RWPE2 (cell line): ENCODE results near the gene FAM118A.

ENCODE experiments used
- ATAC-seq: fragments of 200-7000 bp; cut with Tn5 transposase; 3 replicates; pipeline ENCODE4 v1.9.1; 2021; ENCODE audit warnings: low read depth
- DNase-seq: peaks from one replicate; pipeline ENCODE4 v3.0.0-alpha.2; 2020; ENCODE audit warnings: low spot score
- H3K27ac ChIP-seq: fragments of 450-650 bp; 2 replicates; pipeline ENCODE4 v1.5.1; 2017; ENCODE audit warnings: mild to moderate bottlenecking; ENCODE audit not compliant: poor library complexity, severe bottlenecking
- H3K27me3 ChIP-seq: fragments of 250-450 bp; sonication (Bioruptor Pico); 2 replicates; pipeline ENCODE4 v1.5.1; 2021; ENCODE audit warnings: mild to moderate bottlenecking, moderate library complexity; ENCODE audit not compliant: insufficient read depth, poor library complexity, severe bottlenecking
- H3K36me3 ChIP-seq: fragments of 250-450 bp; sonication (Bioruptor Pico); 2 replicates; pipeline ENCODE4 v1.5.1; 2020; ENCODE audit warnings: low read depth, mild to moderate bottlenecking, moderate library complexity
- H3K4me1 ChIP-seq: fragments of 250-450 bp; sonication (Bioruptor Pico); 2 replicates; pipeline ENCODE4 v1.5.1; 2021; ENCODE audit warnings: mild to moderate bottlenecking, moderate library complexity; ENCODE audit not compliant: insufficient read depth, poor library complexity, severe bottlenecking
- H3K4me3 ChIP-seq: fragments of 250-450 bp; sonication (Bioruptor Pico); 2 replicates; pipeline ENCODE4 v1.5.1; 2021; ENCODE audit warnings: mild to moderate bottlenecking, moderate library complexity; ENCODE audit not compliant: severe bottlenecking
- H3K9me3 ChIP-seq: fragments of 250-450 bp; sonication (Bioruptor Pico); 2 replicates; pipeline ENCODE4 v1.5.1; 2021; ENCODE audit warnings: mild to moderate bottlenecking, moderate library complexity; ENCODE audit not compliant: severe bottlenecking
- CTCF ChIP-seq: fragments of 450-650 bp; IDR thresholded peaks from one replicate; pipeline ENCODE4 v1.5.1; 2017; ENCODE audit warnings: mild to moderate bottlenecking, moderate library complexity; ENCODE audit not compliant: poor library complexity, severe bottlenecking

The FAM118A gene

GRCh38 chr22:45295492-45295891, 14.2 kb upstream of the FAM118A start:
- TF ChIP-seq CTCF: no peak
- H3K36me3 ChIP-seq: no peaks in the 10 kb centered on the region
- H3K27me3 ChIP-seq: no peaks in the 10 kb centered on the region
- no peak overlapping the region for H3K27ac ChIP-seq
- no peaks in the 10 kb centered on the region for H3K9me3 ChIP-seq
- DNase-seq: no peak
- no peak overlapping the region for H3K4me3 ChIP-seq
- no peak for ATAC-seq
- no peaks in the 10 kb centered on the region for H3K4me1 ChIP-seq

DNA sequence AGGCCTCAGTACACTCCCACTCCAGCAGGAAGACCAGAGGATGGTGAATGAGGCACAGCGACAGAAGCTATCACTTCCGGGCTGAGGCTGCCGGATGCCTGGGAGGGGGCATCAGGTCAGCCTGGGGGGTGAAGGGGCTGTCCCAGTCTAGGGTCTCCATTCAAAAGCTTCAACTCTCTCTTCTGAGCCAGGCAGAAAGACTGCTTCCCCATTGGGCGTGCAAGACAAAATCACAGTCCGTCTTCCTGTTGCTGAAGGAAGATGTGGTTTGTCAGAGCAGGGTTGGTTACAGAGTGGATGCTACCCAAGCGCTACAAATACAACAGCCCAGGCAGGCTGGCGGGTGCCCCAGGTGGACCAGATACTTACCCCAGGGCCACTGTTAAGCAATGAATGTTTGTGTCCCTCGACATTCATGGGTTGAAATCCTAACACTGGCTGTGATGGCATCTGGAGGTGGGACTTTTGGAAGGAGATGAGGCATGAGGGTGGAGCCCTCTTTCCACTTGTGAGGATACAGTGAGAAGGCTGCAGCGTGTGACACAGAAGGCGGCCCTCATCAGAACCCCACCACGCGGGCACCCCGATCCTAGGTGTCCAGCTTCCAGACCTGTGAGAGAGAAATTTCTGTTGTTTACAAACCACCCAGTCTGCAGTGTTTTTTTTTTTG, 13.0 kb upstream of the FAM118A start:
- no peaks in the 10 kb centered on the region for H3K36me3 ChIP-seq
- no peaks in the 10 kb centered on the region for H3K27me3 ChIP-seq
- no peak for ATAC-seq
- no peaks in the 10 kb centered on the region for H3K4me1 ChIP-seq
- H3K9me3 ChIP-seq: no peaks in the 10 kb centered on the region
- TF ChIP-seq CTCF: no peak
- H3K27ac ChIP-seq: no peak overlapping the region
- H3K4me3 ChIP-seq: no peak overlapping the region
- no peak for DNase-seq

GRCh38 chr22:45298934-45299505, 10.7 kb upstream of the FAM118A start:
- no peak for ATAC-seq
- Histone ChIP-seq H3K9me3 (no peaks in the 10 kb centered on the region), H3K36me3 (no peaks in the 10 kb centered on the region), H3K4me3 (no peak overlapping the region), H3K4me1 (peaks cover 3% of the 10 kb centered on the region), H3K27me3 (no peaks in the 10 kb centered on the region), H3K27ac (no peak overlapping the region)
- TF ChIP-seq CTCF: no peak
- no peak for DNase-seq

DNA sequence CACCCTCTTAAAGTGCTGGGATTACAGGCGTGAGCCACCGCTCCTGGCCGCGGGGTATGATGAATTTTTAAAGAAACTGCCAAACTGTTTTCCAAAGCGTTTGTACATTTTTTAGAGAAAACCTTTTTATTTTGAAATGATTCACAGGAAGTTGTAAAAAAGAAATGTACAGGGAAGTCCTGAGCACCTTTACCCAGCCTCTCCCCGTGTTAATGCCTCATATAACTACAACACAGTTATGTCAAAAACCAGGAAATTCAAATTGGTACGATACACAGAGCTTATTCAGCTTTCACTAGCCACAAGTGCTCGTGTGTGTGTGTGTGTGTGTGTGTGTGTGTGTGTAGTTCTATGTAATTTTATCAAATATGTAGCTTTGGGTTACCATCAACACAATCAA, 7.0 kb upstream of the FAM118A start:
- H3K9me3 ChIP-seq: no peaks in the 10 kb centered on the region
- TF ChIP-seq CTCF: no peak
- ATAC-seq: peak; percentile 78
- no peak for DNase-seq
- H3K36me3 ChIP-seq: no peaks in the 10 kb centered on the region
- H3K4me3 ChIP-seq: no peak overlapping the region
- no peaks in the 10 kb centered on the region for H3K27me3 ChIP-seq
- peaks cover 3% of the 10 kb centered on the region for H3K4me1 ChIP-seq
- peak overlapping the region; percentile 64 for H3K27ac ChIP-seq

GRCh38 chr22:45303181-45303580, 6.6 kb upstream of the FAM118A start:
- H3K9me3 ChIP-seq: no peaks in the 10 kb centered on the region
- H3K27ac ChIP-seq: peak overlapping the region; percentile 64
- TF ChIP-seq CTCF: no peak
- ATAC-seq (peak; percentile 26; the same call in 1 of the 3 replicates), DNase-seq (no peak)
- H3K4me1 ChIP-seq: peaks cover 3% of the 10 kb centered on the region
- no peaks in the 10 kb centered on the region for H3K36me3 ChIP-seq
- H3K4me3 ChIP-seq: no peak overlapping the region
- H3K27me3 ChIP-seq: no peaks in the 10 kb centered on the region
